ENCODE results near the gene DCDC2C.

Gene DCDC2C

GRCh38 chr2:3730646-3731045 lies 27.3 kb downstream of the DCDC2C start:
- DNase-seq (ENCODE audit: low read depth): no peak
- no peak for TF ChIP-seq CTCF (IDR thresholded peaks at IDR 0.05; ENCODE audit: low read length, missing control alignments)
- no peak overlapping the region for H3K4me3 ChIP-seq (replicated peaks; ENCODE audit: low read depth, low read length)

- no peak for DNase-seq (ENCODE audit: low read depth)
- H3K4me3 ChIP-seq (replicated peaks; ENCODE audit: low read depth, low read length): no peak overlapping the region
- TF ChIP-seq CTCF (IDR thresholded peaks at IDR 0.05; ENCODE audit: low read length, missing control alignments): no peak
Measured at GRCh38 chr2:3731829-3732228, 28.5 kb downstream of the DCDC2C start.

- H3K4me3 ChIP-seq (replicated peaks; ENCODE audit: low read depth, low read length): no peak overlapping the region
- no peak for TF ChIP-seq CTCF (IDR thresholded peaks at IDR 0.05; ENCODE audit: low read length, missing control alignments)
- DNase-seq (ENCODE audit: low read depth): no peak
Measured at GRCh38 chr2:3736112-3736511, 32.7 kb downstream of the DCDC2C start.

DNA sequence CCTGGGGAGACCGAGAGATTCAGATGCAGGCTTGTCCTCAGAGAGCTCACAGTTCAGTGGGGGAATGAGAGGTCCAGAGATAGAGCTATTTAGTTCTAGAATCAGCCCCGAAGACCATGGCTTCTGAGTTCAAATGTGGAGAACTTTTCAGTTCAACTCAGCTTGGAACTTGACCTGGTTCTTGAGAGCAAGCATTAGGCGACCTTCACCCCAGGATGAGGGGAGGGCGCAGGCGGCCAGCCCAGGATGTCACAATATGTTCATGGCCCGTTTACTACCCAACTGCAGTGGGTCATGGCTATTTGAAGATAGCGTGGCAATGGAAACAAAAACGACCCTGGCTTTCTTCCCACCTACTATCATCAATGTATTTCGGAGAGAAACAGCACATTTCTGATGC lies 33.8 kb downstream of the DCDC2C start:
- no peak for DNase-seq (ENCODE audit: low read depth)
- TF ChIP-seq CTCF (IDR thresholded peaks at IDR 0.05; ENCODE audit: low read length, missing control alignments): no peak
- H3K4me3 ChIP-seq (replicated peaks; ENCODE audit: low read depth, low read length): no peak overlapping the region

GRCh38 chr2:3738454-3738853 lies 35.1 kb downstream of the DCDC2C start:
- H3K4me3 ChIP-seq (replicated peaks; ENCODE audit: low read depth, low read length): no peak overlapping the region
- TF ChIP-seq CTCF (IDR thresholded peaks at IDR 0.05; ENCODE audit: low read length, missing control alignments): peak; percentile 15
- DNase-seq (ENCODE audit: low read depth): peak; percentile 14

- H3K4me3 ChIP-seq (replicated peaks; ENCODE audit: low read depth, low read length): no peak overlapping the region
- no peak for TF ChIP-seq CTCF (IDR thresholded peaks at IDR 0.05; ENCODE audit: low read length, missing control alignments)
- DNase-seq (ENCODE audit: low read depth): no peak
Measured at GRCh38 chr2:3739313-3739712, 35.9 kb downstream of the DCDC2C start.

- DNase-seq (ENCODE audit: low read depth): no peak
- no peak for TF ChIP-seq CTCF (IDR thresholded peaks at IDR 0.05; ENCODE audit: low read length, missing control alignments)
- no peak overlapping the region for H3K4me3 ChIP-seq (replicated peaks; ENCODE audit: low read depth, low read length)
Measured at GRCh38 chr2:3741396-3741795, 38.0 kb downstream of the DCDC2C start.
